Measurements from ENCODE around the gene GRB2.

Gene GRB2

DNA sequence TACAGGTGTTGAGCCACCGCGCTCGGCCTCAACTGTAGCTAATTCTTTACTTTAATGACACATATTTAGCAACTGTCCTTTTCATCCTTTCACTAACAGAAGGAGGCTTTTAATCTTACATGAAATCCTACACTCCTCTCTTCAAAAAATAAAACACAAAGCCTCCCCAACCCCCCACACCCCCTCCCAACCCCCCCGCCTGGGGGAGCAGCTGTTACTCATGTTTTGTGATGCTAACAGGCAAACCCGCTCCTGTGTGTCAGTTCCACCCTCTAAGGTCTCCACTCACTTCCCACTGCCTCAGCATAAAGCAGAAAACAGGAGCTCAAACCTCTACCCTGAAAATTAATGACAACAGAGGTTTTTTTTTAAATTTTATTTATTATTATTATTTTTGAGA is 60.8 kb downstream of the GRB2 start:
- H3K4me1 ChIP-seq = peaks cover 0 to 37% (median 5%) of the 10 kb centered on the region in 4 donors
- no peaks in the 10 kb centered on the region for H3K36me3 ChIP-seq
- no peak for DNase-seq
- no peaks in the 10 kb centered on the region for H3K9me3 ChIP-seq
- no peaks in the 10 kb centered on the region for H3K27me3 ChIP-seq
- no peak overlapping the region for H3K27ac ChIP-seq
- H3K4me3 ChIP-seq = no peak overlapping the region
- intact Hi-C loops (cut with DNase I; ENCODE audit: low total_unique reads) = no loop called here
- no peak for TF ChIP-seq CTCF (IDR thresholded peaks at IDR 0.05)

DNA sequence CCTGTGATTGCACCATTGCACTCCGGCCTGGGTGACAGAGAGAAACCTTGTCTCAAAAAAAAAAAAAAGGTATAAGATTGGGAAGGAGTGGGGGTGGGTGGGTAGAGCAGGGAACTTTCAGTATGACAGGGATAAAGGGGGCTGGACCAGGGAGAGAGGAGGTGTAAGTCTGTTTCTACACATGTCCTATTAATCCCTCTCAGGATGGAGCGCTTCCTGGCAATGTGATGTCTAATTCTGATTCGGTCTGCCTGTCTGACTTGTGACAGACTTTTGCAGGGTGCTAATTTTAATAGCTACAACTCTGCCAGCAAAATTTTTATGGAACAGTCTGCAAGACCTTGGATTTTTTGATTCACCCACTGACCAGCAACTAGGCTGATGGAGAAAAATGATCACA is 62.5 kb downstream of the GRB2 start:
- Histone ChIP-seq H3K4me1 (peaks cover 0 to 37% (median 5%) of the 10 kb centered on the region in 4 donors), H3K4me3 (no peak overlapping the region), H3K27me3 (no peaks in the 10 kb centered on the region), H3K36me3 (no peaks in the 10 kb centered on the region), H3K9me3 (no peaks in the 10 kb centered on the region), H3K27ac (no peak overlapping the region)
- no peak for DNase-seq
- intact Hi-C loops (cut with DNase I; ENCODE audit: low total_unique reads) = no loop called here
- no peak for TF ChIP-seq CTCF (IDR thresholded peaks at IDR 0.05)

GRCh38 chr17:75341784-75342486 is 63.5 kb downstream of the GRB2 start:
- H3K4me1 ChIP-seq = peaks cover 0 to 29% (median 5%) of the 10 kb centered on the region in 4 donors
- intact Hi-C loops (cut with DNase I; ENCODE audit: low total_unique reads) = no loop called here

DNA sequence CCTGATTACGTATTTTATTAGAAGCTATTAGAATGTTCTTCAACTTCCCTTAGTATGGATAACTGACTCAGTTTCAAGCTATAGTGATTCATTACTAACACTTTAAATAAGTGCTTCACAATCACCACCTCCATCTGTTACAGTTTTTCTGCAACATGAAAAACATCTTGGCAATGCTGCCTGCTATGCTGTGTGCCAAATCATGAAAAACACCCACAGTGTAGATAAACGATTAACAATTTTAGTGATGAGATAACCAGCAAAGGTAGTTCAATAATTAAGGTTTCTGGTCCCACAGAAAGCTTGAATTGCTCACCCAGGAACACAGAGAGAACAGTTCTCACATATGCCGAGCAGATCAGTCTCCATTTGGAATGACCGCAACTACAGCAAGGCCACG is 64.8 kb downstream of the GRB2 start:
- no peak for TF ChIP-seq CTCF (IDR thresholded peaks at IDR 0.05)
- H3K9me3 ChIP-seq = no peaks in the 10 kb centered on the region
- intact Hi-C loops (cut with DNase I; ENCODE audit: low total_unique reads) = no loop called here
- no peak overlapping the region for H3K27ac ChIP-seq
- H3K4me1 ChIP-seq = peaks cover 0 to 26% (median 4%) of the 10 kb centered on the region in 4 donors
- DNase-seq = no peak
- no peak overlapping the region for H3K4me3 ChIP-seq
- H3K27me3 ChIP-seq = no peaks in the 10 kb centered on the region
- no peaks in the 10 kb centered on the region for H3K36me3 ChIP-seq

More at GRCh38 chr17:75341784-75342486, 63.5 kb downstream of the GRB2 start:
- DNase-seq = no peak
- H3K9me3 ChIP-seq = no peaks in the 10 kb centered on the region
- no peak overlapping the region for H3K27ac ChIP-seq
- H3K4me3 ChIP-seq = no peak overlapping the region
- no peak for TF ChIP-seq CTCF (IDR thresholded peaks at IDR 0.05)
- no peaks in the 10 kb centered on the region for H3K36me3 ChIP-seq
- H3K27me3 ChIP-seq = no peaks in the 10 kb centered on the region

- Histone ChIP-seq H3K4me1 (peaks cover 0 to 26% (median 3%) of the 10 kb centered on the region in 4 donors), H3K27ac (no peak overlapping the region), H3K9me3 (no peaks in the 10 kb centered on the region), H3K27me3 (no peaks in the 10 kb centered on the region), H3K4me3 (no peak overlapping the region), H3K36me3 (no peaks in the 10 kb centered on the region)
- DNase-seq = no peak
- no peak for TF ChIP-seq CTCF (IDR thresholded peaks at IDR 0.05)
- intact Hi-C loops (cut with DNase I; ENCODE audit: low total_unique reads) = no loop called here
These were observed 65.5 kb downstream of the GRB2 start for GRCh38 chr17:75339971-75340370.

Measured in tibial artery (tissue), 4 donors.